HG02970 (cell line): Measurements from ENCODE around the gene PER2.

Experiments used
- ATAC-seq: cut with Tn5 transposase; IDR thresholded peaks from one replicate; pipeline ENCODE4 v1.9.1; 2021; ENCODE audit warnings: mild to moderate bottlenecking, moderate library complexity, moderate number of reproducible peaks; ENCODE audit not compliant: unreplicated experiment, low FRiP score

Gene PER2

GRCh38 chr2:238271061-238271554 lies 17.3 kb downstream of the PER2 start:
- no peak for ATAC-seq

GRCh38 chr2:238270606-238271005 lies 17.8 kb downstream of the PER2 start:
- ATAC-seq, result no peak

- no peak for ATAC-seq
Measured at GRCh38 chr2:238269741-238270140, 18.7 kb downstream of the PER2 start.

GRCh38 chr2:238267884-238268680 lies 20.3 kb downstream of the PER2 start:
- no peak for ATAC-seq

GRCh38 chr2:238267341-238267710 lies 21.1 kb downstream of the PER2 start:
- ATAC-seq, result no peak

GRCh38 chr2:238265605-238266004 lies 22.8 kb downstream of the PER2 start:
- ATAC-seq, result no peak

GRCh38 chr2:238264072-238264460 lies 24.3 kb downstream of the PER2 start:
- ATAC-seq, result no peak

GRCh38 chr2:238263204-238264071 lies 25.0 kb downstream of the PER2 start:
- ATAC-seq, result no peak

- no peak for ATAC-seq
Measured at GRCh38 chr2:238262496-238263122, 25.8 kb downstream of the PER2 start.

- ATAC-seq, result no peak
Measured at GRCh38 chr2:238261718-238262375, 26.6 kb downstream of the PER2 start.

GRCh38 chr2:238260883-238261282 lies 27.5 kb downstream of the PER2 start:
- ATAC-seq, result no peak

- ATAC-seq, result no peak
Measured at GRCh38 chr2:238259061-238260020, 29.1 kb downstream of the PER2 start.

GRCh38 chr2:238257786-238258700 lies 30.4 kb downstream of the PER2 start:
- ATAC-seq, result no peak

- no peak for ATAC-seq
Measured at GRCh38 chr2:238256594-238257104, 31.8 kb downstream of the PER2 start.

- no peak for ATAC-seq
Measured at GRCh38 chr2:238256111-238256510, 32.3 kb downstream of the PER2 start.

- ATAC-seq, result no peak
Measured at GRCh38 chr2:238255636-238256035, 32.8 kb downstream of the PER2 start.

GRCh38 chr2:238255151-238255551 lies 33.3 kb downstream of the PER2 start:
- ATAC-seq, result no peak

- ATAC-seq, result no peak
Measured at GRCh38 chr2:238254095-238254723, 34.2 kb downstream of the PER2 start.
